WTC11 (cell line): Measurements from ENCODE around the gene ARHGAP8.

Experiments
- CREM ChIP-seq: sonication (generic); formaldehyde crosslinking; IDR thresholded peaks from 2 replicates; pipeline ENCODE4 v1.8.1; 2022; ENCODE audit warnings: mild to moderate bottlenecking, missing genetic modification reagents, moderate library complexity
- CTCF ChIP-seq: fragments of 200-600 bp; IDR thresholded peaks from 2 replicates; pipeline ENCODE4 v1.8.0; 2022; ENCODE audit warnings: antibody characterized with exemption
- ELF4 ChIP-seq: sonication (generic); formaldehyde crosslinking; IDR thresholded peaks from 2 replicates; pipeline ENCODE4 v1.8.1; 2022; ENCODE audit warnings: low read depth, mild to moderate bottlenecking, moderate library complexity, missing genetic modification reagents
- JUN ChIP-seq: sonication (generic); formaldehyde crosslinking; IDR thresholded peaks from 2 replicates; pipeline ENCODE4 v1.8.0; 2023; ENCODE audit warnings: mild to moderate bottlenecking, missing genetic modification reagents
- ZBTB21 ChIP-seq: sonication (generic); formaldehyde crosslinking; IDR thresholded peaks from 2 replicates; pipeline ENCODE4 v1.8.1; 2023; ENCODE audit warnings: mild to moderate bottlenecking, missing genetic modification reagents, borderline replicate concordance
- ZNF121 ChIP-seq: sonication (generic); formaldehyde crosslinking; IDR thresholded peaks from 2 replicates; pipeline ENCODE4 v1.8.0; 2023; ENCODE audit warnings: missing genetic modification reagents

DNA sequence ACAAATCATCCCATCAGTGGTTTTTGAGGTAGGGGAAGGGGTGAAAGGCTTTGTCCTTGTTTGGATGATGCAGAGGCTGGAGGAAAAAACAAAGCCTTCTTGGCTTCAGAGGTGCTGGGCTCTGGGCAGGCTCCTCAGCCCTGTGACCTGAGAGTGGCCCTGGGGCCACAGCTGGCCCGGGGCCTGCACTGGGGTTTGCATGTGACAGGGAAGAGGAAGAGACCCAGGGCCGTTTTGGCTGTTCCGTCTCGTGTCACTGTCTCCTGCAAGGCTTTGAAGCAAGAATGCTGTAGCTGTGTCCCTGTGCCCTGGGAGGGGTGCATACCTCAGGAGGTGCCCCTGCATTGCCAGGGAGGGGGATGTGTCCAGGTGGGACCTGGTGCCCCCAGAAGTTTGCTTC, 12.6 kb downstream of the ARHGAP8 start:
- TF ChIP-seq CTCF (no peak), CREM (CRISPR knock-in tag) (no peak), ZBTB21 (CRISPR knock-in tag) (no peak), JUN (CRISPR knock-in tag) (no peak), ELF4 (CRISPR knock-in tag) (no peak), ZNF121 (CRISPR knock-in tag) (no peak)
